Left lung (tissue), 10 donors: Measurements from ENCODE around the gene FUOM. TPM values are rescaled to one million over a fixed set of nuclear protein-coding genes. Genes with fewer than 3 reads are reported as not detected.

Experiments used
- ATAC-seq: fragments of 200-7000 bp; cut with Tn5 transposase; one replicate; pipeline ENCODE4 v1.9.1; 2020; ENCODE audit warnings: moderate library complexity
- DNase-seq, 4 donors: peaks; one replicate each; pipeline ENCODE4 v3.0.0-alpha.2; 2013 to 2020
- H3K27ac ChIP-seq, 2 donors: fragments of 200-600 bp; sonication (generic) in 1 of 2; one replicate each; pipeline versions ENCODE4 v1.5.0 to v1.8.0; 2020 to 2021
- H3K27me3 ChIP-seq, 2 donors: fragments of 200-600 bp; sonication (generic) in 1 of 2; one replicate each; pipeline versions ENCODE4 v1.5.0 to v1.8.0; 2020 to 2021
- H3K36me3 ChIP-seq, 2 donors: fragments of 200-600 bp; sonication (generic) in 1 of 2; one replicate each; pipeline versions ENCODE4 v1.5.0 to v1.8.0; 2020 to 2021
- H3K4me1 ChIP-seq, 2 donors: fragments of 200-600 bp; one replicate each; pipeline ENCODE4 v1.8.0; 2021
- H3K4me3 ChIP-seq, 2 donors: fragments of 200-600 bp; sonication (generic) in 1 of 2; one replicate each; pipeline versions ENCODE4 v1.5.0 to v1.8.0; 2020 to 2021; ENCODE audit warnings: mild to moderate bottlenecking in 1 of 2
- H3K9me3 ChIP-seq, 2 donors: fragments of 200-600 bp; sonication (generic) in 1 of 2; one replicate each; pipeline versions ENCODE4 v1.5.0 to v1.8.0; 2020 to 2021
- CTCF ChIP-seq, 2 donors: fragments of 200-600 bp; sonication (generic) in 1 of 2; IDR thresholded peaks; one replicate each; pipeline versions ENCODE4 v1.5.0 to v1.8.0; 2021; ENCODE audit warnings: antibody characterized with exemption in 2 of 2
- intact Hi-C, 2 donors: fragments of 100-400 bp; cut with DNase I; formaldehyde crosslinking; loops; one replicate each; pipeline versions ENCODE4 v1.11.2 to v1.14.2; 2022
- polyA plus RNA-seq, 6 donors: library from polyadenylated mRNA; unstranded; fragments of 120-200 nt; gene quantifications; one replicate each; pipeline ENCODE4 v1.2.1, GENCODE V29; 2013; ENCODE audit not compliant: insufficient read length in 6 of 6
- total RNA-seq, 2 donors: library from RNA; stranded (reverse); fragmentation: NEBNext Ultra II Directional; extraction: Animal tissue kit (Norgen Biotek cat#: 25700); gene quantifications; one replicate each; pipeline ENCODE4 v1.2.1, GENCODE V29; 2021
- donor health status: DM: no; HTN: yes; CAD: no.
- donor health status: DM: no; HTN: no; CAD: no.

FUOM gene
- total and polyA plus RNA-seq, 8 donors = 6.2 to 24.1 (median 9.4) TPM

GRCh38 chr10:133361227-133361626 lies 3.4 kb upstream of the FUOM start:
- intact Hi-C loops = no loop called here
- H3K4me3 ChIP-seq = no peak overlapping the region
- H3K4me1 ChIP-seq = peaks cover 6 to 15% of the 10 kb centered on the region in 2 donors
- H3K27me3 ChIP-seq = peaks cover 0 to 14% of the 10 kb centered on the region in 2 donors
- no peak for TF ChIP-seq CTCF (IDR thresholded peaks at IDR 0.05)
- ATAC-seq = no peak
- H3K36me3 ChIP-seq = peaks cover 0 to 45% of the 10 kb centered on the region in 2 donors
- DNase-seq = no peak
- no peak overlapping the region for H3K27ac ChIP-seq
- no peaks in the 10 kb centered on the region for H3K9me3 ChIP-seq

- DNase-seq = no peak
- Histone ChIP-seq H3K36me3 (peaks cover 0 to 39% of the 10 kb centered on the region in 2 donors), H3K9me3 (no peaks in the 10 kb centered on the region), H3K4me3 (no peak overlapping the region), H3K27ac (no peak overlapping the region), H3K27me3 (peaks cover 0 to 14% of the 10 kb centered on the region in 2 donors), H3K4me1 (peaks cover 6 to 15% of the 10 kb centered on the region in 2 donors)
- no peak for TF ChIP-seq CTCF (IDR thresholded peaks at IDR 0.05)
- intact Hi-C loops = no loop called here
- ATAC-seq = no peak
These were observed 2.3 kb upstream of the FUOM start for GRCh38 chr10:133359972-133360610.

- no peak overlapping the region for H3K27ac ChIP-seq
- peaks cover 0 to 38% of the 10 kb centered on the region in 2 donors for H3K36me3 ChIP-seq
- DNase-seq (no peak), ATAC-seq (no peak)
- peaks cover 6 to 15% of the 10 kb centered on the region in 2 donors for H3K4me1 ChIP-seq
- intact Hi-C loops = no loop called here
- no peak for TF ChIP-seq CTCF (IDR thresholded peaks at IDR 0.05)
- H3K4me3 ChIP-seq = no peak overlapping the region
- H3K27me3 ChIP-seq = peaks cover 0 to 14% of the 10 kb centered on the region in 2 donors
- H3K9me3 ChIP-seq = no peaks in the 10 kb centered on the region
These were observed 1.7 kb upstream of the FUOM start for GRCh38 chr10:133359554-133359971.

- no peak for TF ChIP-seq CTCF (IDR thresholded peaks at IDR 0.05)
- H3K27me3 ChIP-seq = peaks cover 0 to 14% of the 10 kb centered on the region in 2 donors
- ATAC-seq (no peak), DNase-seq (no peak)
- H3K4me3 ChIP-seq = no peak overlapping the region
- H3K36me3 ChIP-seq = peaks cover 0 to 32% of the 10 kb centered on the region in 2 donors
- H3K4me1 ChIP-seq = peaks cover 6 to 15% of the 10 kb centered on the region in 2 donors
- no peak overlapping the region for H3K27ac ChIP-seq
- intact Hi-C loops = no loop called here
- H3K9me3 ChIP-seq = no peaks in the 10 kb centered on the region
These were observed 1.1 kb upstream of the FUOM start for GRCh38 chr10:133358925-133359310.

- Histone ChIP-seq H3K36me3 (peaks cover 0 to 27% of the 10 kb centered on the region in 2 donors), H3K27ac (no peak overlapping the region), H3K27me3 (peaks cover 0 to 14% of the 10 kb centered on the region in 2 donors), H3K9me3 (no peaks in the 10 kb centered on the region), H3K4me3 (no peak overlapping the region), H3K4me1 (peaks cover 6 to 15% of the 10 kb centered on the region in 2 donors)
- intact Hi-C loops = no loop called here
- DNase-seq (peak in 2 of 4 donors; percentile 53 to 83), ATAC-seq (no peak)
- TF ChIP-seq CTCF (IDR thresholded peaks at IDR 0.05) = no peak
These were observed 524 bp upstream of the FUOM start for GRCh38 chr10:133358162-133358924.
